HL-60/S4 (cell line): ENCODE data around the gene TWIST1.

ENCODE experiments used
- in situ Hi-C: fragments of 300-500 bp; cut with MboI; formaldehyde crosslinking; loops from 2 replicates; pipeline ENCODE4 v1.14.3; 2022; ENCODE audit warnings: low sequenced_read_pairs

Gene TWIST1

DNA sequence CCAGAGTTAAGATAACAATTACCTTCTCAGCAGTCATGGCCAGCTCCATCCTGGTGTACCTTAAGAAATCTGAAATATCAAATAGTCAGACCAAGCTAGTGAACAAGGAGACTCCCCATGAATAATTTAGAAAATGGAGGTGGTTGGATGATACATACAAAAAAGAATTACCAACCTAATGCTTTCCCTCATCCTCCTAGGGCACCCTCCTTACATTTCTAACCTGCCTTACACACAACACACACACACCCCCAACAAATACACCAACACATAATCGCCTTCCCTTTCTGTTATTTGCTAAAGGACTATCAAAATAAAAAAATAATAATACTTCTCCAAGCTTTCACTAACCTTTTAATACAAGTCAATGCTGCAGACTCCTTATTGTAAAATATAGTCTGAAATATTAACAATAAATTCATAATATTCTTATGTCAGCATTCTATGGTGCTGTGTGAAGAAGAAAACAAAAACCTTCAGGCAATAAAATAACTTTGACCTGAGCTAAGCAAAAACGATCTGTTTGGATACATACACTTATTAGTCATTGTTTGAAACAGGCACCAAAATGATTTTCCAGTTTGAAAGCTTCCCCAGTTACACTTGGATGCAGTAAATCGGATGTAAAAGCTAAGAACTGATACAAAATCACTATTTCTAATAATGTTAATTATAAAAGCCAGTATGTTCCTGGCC is 3.4 kb downstream of the TWIST1 start:
- in situ Hi-C loops, result no loop called here

DNA sequence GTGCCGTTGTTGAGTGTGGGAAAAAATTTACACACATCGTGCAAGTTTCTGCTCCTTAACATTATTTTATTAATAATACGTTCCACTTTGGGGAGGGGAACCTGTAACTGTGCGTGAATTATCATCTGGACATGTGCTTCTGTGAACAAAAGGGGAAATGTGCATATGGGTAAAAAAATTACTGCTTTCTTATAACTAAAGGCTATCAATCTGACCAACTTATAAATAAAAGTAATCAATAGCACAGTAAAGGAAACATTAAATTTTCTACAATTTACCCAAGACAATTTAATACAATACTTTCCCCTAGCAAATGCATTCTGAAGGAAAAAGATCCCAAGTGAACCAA is 4.5 kb downstream of the TWIST1 start:
- in situ Hi-C loops, result no loop called here

- in situ Hi-C loops, result no loop called here
Measured at GRCh38 chr7:19112274-19113001, 5.0 kb downstream of the TWIST1 start.

GRCh38 chr7:19111474-19112273 is 5.8 kb downstream of the TWIST1 start:
- in situ Hi-C loops, result no loop called here

GRCh38 chr7:19110776-19111175 is 6.7 kb downstream of the TWIST1 start:
- in situ Hi-C loops, result no loop called here

- in situ Hi-C loops, result no loop called here
Measured at GRCh38 chr7:19110026-19110730, 7.3 kb downstream of the TWIST1 start.

- in situ Hi-C loops, result no loop called here
Measured at GRCh38 chr7:19109000-19109946, 8.2 kb downstream of the TWIST1 start.

DNA sequence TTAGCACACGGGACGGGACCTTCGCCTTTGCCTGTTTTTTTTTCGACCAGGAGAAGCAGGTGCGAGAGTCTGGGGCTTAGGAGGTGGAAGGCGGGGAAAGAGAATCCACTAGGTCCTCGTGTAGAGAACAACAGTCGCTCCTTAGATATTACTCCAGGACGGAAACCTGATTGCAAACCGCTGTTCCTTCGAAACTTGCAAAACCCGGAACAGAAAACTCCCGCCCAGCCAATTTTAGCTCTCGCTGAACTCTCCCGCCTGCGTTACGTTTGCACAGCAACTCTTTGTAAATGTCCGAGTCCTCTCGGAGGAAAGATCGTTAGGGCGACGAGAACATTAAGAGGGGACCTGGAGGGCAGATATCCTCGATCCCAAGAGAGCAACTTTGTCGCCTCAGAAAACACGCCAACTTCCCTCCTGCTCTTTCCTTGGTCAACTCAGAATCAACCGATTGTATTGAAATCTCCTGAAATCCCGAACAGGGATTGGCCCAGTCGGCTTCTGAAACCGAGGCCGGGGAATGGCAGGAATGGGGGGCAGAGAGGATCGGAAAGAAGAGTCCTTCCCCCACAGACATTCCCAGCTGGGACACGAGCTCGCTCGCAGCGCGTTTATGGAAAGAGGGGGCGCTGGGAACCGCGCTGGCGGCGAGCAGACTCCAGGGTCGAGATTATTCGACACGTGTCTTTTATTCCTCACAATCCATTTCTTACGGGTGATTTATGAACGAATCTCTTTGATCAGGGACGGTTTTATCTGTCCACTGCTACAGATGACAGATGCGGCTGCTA is 9.9 kb downstream of the TWIST1 start:
- in situ Hi-C loops, result no loop called here

DNA sequence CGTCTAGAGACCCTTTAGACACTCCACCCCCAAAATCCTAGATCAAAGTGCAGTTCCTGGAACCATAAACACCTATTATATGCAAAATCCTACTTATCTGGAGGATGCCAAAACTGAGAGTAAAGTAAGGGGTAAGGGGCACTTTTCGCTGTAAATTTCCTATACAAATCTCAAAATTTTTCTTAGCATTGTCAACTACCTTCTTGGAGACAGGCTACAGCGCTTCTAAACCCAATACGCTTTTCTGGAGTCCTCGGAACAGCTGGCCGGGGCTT is 10.4 kb downstream of the TWIST1 start:
- in situ Hi-C loops, result no loop called here

- in situ Hi-C loops, result no loop called here
Measured at GRCh38 chr7:19106241-19107080, 11.0 kb downstream of the TWIST1 start.

- in situ Hi-C loops, result no loop called here
Measured at GRCh38 chr7:19105546-19105945, 11.9 kb downstream of the TWIST1 start.

GRCh38 chr7:19104811-19105210 is 12.6 kb downstream of the TWIST1 start:
- in situ Hi-C loops, result no loop called here

GRCh38 chr7:19102884-19103283 is 14.6 kb downstream of the TWIST1 start:
- in situ Hi-C loops, result no loop called here

DNA sequence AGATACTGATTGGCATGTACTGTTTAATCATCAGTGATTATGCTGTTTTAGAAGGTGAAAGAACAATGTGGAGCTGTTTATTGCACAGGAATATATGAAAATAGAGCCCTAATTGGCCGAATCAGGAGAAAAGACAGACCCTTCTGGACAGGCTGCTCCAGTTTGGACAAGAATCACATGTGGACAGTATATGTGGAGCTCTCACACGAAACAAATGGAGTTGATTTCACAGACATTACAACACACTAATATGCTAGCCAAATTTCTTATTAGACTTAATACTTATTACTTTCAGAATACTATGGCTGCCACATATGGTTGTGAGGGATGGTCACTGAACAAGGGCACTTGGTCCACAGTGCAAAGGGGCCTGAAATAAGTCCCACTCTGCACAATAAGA is 15.5 kb downstream of the TWIST1 start:
- in situ Hi-C loops, result no loop called here

GRCh38 chr7:19101472-19101871 is 16.0 kb downstream of the TWIST1 start:
- in situ Hi-C loops, result no loop called here

DNA sequence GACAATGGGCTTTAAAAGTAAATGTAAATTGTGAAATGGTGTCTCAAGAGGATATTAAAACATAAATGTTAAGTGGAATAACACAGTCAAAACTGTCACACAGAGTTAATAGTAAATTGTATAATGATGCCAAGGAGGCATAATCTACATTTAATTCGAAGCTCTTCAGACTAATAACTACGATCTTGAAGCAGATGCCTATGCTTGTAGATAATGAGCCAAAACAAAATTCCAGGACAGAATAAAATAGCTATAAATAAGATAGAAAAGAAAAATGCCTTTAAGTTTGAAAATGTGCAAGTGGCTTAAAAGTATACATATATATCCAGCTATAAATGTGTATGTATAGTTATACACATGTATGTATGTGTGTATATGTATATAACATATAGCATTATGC is 17.5 kb downstream of the TWIST1 start:
- in situ Hi-C loops, result no loop called here

- in situ Hi-C loops, result no loop called here
Measured at GRCh38 chr7:19099194-19099593, 18.2 kb downstream of the TWIST1 start.

GRCh38 chr7:19098510-19098909 is 18.9 kb downstream of the TWIST1 start:
- in situ Hi-C loops, result no loop called here
